ENCODE results near the gene RCOR2. TPM values are rescaled to one million over a fixed set of nuclear protein-coding genes. Genes with fewer than 3 reads are reported as not detected.

The RCOR2 gene
- total and polyA plus RNA-seq, 2 of the 13 experiments (the other 11 are each of a cell fraction or from before 2014, with no cell fraction given), result 8.3 to 8.5 TPM

GRCh38 chr11:63920126-63920938 is 3.4 kb upstream of the RCOR2 start (continued):
- TF ChIP-seq ZNF512 (CRISPR knock-in tag; IDR thresholded peaks at IDR 0.05), result no peak
- no peak for TF ChIP-seq ZBTB26 (CRISPR knock-in tag; IDR thresholded peaks at IDR 0.05; ENCODE audit: borderline replicate concordance)
- peak; percentile 42; the same call in 1 of the 2 replicates for TF ChIP-seq HOXA3 (CRISPR knock-in tag; IDR thresholded peaks at IDR 0.05)
- no peak for TF ChIP-seq MATR3 (CRISPR knock-in tag; IDR thresholded peaks at IDR 0.05)
- no peak for TF ChIP-seq CSRNP1 (CRISPR knock-in tag; IDR thresholded peaks at IDR 0.05)
- peak; percentile 67; the same call in 1 of the 2 replicates for TF ChIP-seq HNF4G (IDR thresholded peaks at IDR 0.05; ENCODE audit: borderline replicate concordance, low read depth, low read length)
- TF ChIP-seq HNF4G (CRISPR knock-in tag; IDR thresholded peaks at IDR 0.05; ENCODE audit: borderline replicate concordance, low read depth), result peak; percentile 69; the same call in 1 of the 2 replicates
- TF ChIP-seq TAF1 (CRISPR knock-in tag; IDR thresholded peaks at IDR 0.05), result peak; percentile 43; the same call in 1 of the 2 replicates
- peak; percentile 72; the same call in 1 of the 2 replicates for TF ChIP-seq ZNF343 (CRISPR knock-in tag; IDR thresholded peaks at IDR 0.05)
- no peak; the same call in 1 of the 2 replicates for TF ChIP-seq ZFX (CRISPR knock-in tag; IDR thresholded peaks at IDR 0.05; ENCODE audit: low read depth)
- TF ChIP-seq PRPF4 (IDR thresholded peaks at IDR 0.05; ENCODE audit: low read depth, low read length, poor library complexity, severe bottlenecking), result no peak
- no peak for TF ChIP-seq SETDB1 (CRISPR knock-in tag; IDR thresholded peaks at IDR 0.05; ENCODE audit: borderline replicate concordance)
- TF ChIP-seq MAFF (IDR thresholded peaks at IDR 0.05; ENCODE audit: low read depth, low read length), result no peak
- TF ChIP-seq ZNF580 (CRISPR knock-in tag; IDR thresholded peaks at IDR 0.05; ENCODE audit: borderline replicate concordance, low read depth), result no peak
- no peak for TF ChIP-seq ZSCAN25 (CRISPR knock-in tag; IDR thresholded peaks at IDR 0.05)
- no peak for TF ChIP-seq REPIN1 (CRISPR knock-in tag; IDR thresholded peaks at IDR 0.05; ENCODE audit: borderline replicate concordance, low read depth)
- TF ChIP-seq ZSCAN20 (CRISPR knock-in tag; IDR thresholded peaks at IDR 0.05; ENCODE audit: borderline replicate concordance), result no peak
- TF ChIP-seq CBFB (CRISPR knock-in tag; IDR thresholded peaks at IDR 0.05), result no peak
- no peak for TF ChIP-seq IKZF4 (CRISPR knock-in tag; IDR thresholded peaks at IDR 0.05; ENCODE audit: borderline replicate concordance, low read depth, not compliant biosample characterization)
- no peak for TF ChIP-seq ZBTB42 (CRISPR knock-in tag; IDR thresholded peaks at IDR 0.05)
- TF ChIP-seq CREB1 (IDR thresholded peaks at IDR 0.05), result no peak
- TF ChIP-seq CREB1 (CRISPR knock-in tag; IDR thresholded peaks at IDR 0.05), result no peak
- TF ChIP-seq RELA (CRISPR knock-in tag; IDR thresholded peaks at IDR 0.05), result no peak

All from HepG2 (cell line).